ENCODE results near the gene DOCK8. TPM values are rescaled to one million over a fixed set of nuclear protein-coding genes. Genes with fewer than 3 reads are reported as not detected.

Gene DOCK8
- total RNA-seq, 2 experiments from 2014 or later: 59.0 to 145 TPM

DNA sequence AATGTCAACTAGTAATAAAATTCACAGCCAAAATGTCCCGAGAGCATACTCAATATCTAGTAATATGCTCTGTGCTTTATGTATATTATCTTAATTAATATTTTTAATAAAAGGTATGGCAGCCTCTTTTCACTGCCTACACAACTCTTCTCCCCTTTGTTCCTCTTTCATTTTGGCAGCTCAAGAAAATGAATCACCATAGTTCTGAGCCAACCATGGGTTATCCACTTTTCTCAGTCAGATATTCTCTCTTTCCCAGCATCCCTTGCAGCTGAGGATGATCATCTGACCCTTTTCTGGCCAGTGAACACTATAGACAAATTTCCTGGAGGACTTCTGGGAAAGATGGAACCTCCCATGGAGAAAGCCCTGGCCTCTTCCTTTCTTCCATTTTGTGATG is 8.2 kb upstream of the DOCK8 start:
- Histone ChIP-seq H3K27ac (ENCODE audit: low read depth, low read length, poor library complexity, severe bottlenecking) (no peak overlapping the region), H3K4me2 (ENCODE audit: low read length) (no peak overlapping the region), H4K20me1 (ENCODE audit: insufficient read depth, low read length) (no peaks in the 10 kb centered on the region), H3K36me3 (ENCODE audit: insufficient read depth, low read length) (no peaks in the 10 kb centered on the region), H3K79me2 (ENCODE audit: insufficient read depth, low read depth, low read length) (no peaks in the 10 kb centered on the region), H2AFZ (ENCODE audit: low read length) (no peak overlapping the region), H3K9me2 (ENCODE audit: insufficient read depth, low read length) (no peaks in the 10 kb centered on the region), H3K4me3 (ENCODE audit: low read depth, low read length, poor library complexity, severe bottlenecking) (no peak overlapping the region), H3K4me1 (ENCODE audit: insufficient read depth, low read length, poor library complexity, severe bottlenecking) (no peaks in the 10 kb centered on the region), H3K9me3 (ENCODE audit: low read length) (no peaks in the 10 kb centered on the region)
- CTCF ChIA-PET (ENCODE audit: unreplicated experiment): no interaction called here
- TF ChIP-seq, protein P1, sequence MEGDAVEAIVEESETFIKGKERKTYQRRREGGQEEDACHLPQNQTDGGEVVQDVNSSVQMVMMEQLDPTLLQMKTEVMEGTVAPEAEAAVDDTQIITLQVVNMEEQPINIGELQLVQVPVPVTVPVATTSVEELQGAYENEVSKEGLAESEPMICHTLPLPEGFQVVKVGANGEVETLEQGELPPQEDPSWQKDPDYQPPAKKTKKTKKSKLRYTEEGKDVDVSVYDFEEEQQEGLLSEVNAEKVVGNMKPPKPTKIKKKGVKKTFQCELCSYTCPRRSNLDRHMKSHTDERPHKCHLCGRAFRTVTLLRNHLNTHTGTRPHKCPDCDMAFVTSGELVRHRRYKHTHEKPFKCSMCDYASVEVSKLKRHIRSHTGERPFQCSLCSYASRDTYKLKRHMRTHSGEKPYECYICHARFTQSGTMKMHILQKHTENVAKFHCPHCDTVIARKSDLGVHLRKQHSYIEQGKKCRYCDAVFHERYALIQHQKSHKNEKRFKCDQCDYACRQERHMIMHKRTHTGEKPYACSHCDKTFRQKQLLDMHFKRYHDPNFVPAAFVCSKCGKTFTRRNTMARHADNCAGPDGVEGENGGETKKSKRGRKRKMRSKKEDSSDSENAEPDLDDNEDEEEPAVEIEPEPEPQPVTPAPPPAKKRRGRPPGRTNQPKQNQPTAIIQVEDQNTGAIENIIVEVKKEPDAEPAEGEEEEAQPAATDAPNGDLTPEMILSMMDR (conservative IDR thresholded peaks at IDR 0.05; ENCODE audit: low read length): no peak
- no peak for TF ChIP-seq EZH2phosphoT487 (IDR thresholded peaks at IDR 0.05; ENCODE audit: borderline replicate concordance, low read depth, low read length)
- POLR2A ChIA-PET: no interaction called here
- intact Hi-C loops (cut with micrococcal nuclease; ENCODE audit: unreplicated experiment): no loop called here
- BruUV-seq (replicated peaks): no TSS peak
- DNase-seq (ENCODE audit: low spot score): no peak

DNA sequence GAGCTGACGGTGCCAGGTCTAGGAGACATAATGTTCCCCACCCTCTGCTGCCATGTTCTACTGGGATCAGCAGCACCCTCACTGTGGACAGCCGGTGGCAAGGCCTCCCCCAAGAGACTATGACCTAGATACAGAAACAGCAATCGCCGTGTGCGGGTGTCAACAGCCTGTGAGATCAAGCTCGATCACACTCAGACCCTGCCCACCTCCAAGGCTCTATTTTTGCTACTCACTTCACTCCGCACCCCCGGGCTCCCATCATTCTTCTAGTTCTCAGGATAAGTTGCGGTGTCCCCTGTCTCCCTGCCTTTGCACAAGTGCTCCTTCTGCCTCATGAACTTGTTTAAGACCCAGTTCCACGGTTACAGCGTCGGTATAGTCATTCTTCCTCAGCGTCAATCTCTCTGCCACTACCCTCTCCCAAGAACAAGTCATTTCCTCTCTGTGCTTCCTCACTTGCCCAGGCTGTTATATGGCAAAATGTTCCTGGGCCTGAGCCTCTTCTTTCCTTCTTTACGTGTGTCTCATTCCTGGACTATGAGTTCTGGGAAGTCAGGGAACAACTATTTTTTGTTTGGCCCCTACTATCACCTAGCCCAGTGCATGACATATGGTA is 5.4 kb upstream of the DOCK8 start:
- intact Hi-C loops (cut with micrococcal nuclease; ENCODE audit: unreplicated experiment): no loop called here
- Histone ChIP-seq H3K36me3 (ENCODE audit: insufficient read depth, low read length) (no peaks in the 10 kb centered on the region), H3K4me1 (ENCODE audit: insufficient read depth, low read length, poor library complexity, severe bottlenecking) (peaks cover 3% of the 10 kb centered on the region), H3K9me2 (ENCODE audit: insufficient read depth, low read length) (no peaks in the 10 kb centered on the region), H3K4me2 (ENCODE audit: low read length) (no peak overlapping the region), H4K20me1 (ENCODE audit: insufficient read depth, low read length) (no peaks in the 10 kb centered on the region), H3K9me3 (ENCODE audit: low read length) (no peaks in the 10 kb centered on the region), H3K27ac (ENCODE audit: low read depth, low read length, poor library complexity, severe bottlenecking) (no peak overlapping the region), H3K79me2 (ENCODE audit: insufficient read depth, low read depth, low read length) (no peaks in the 10 kb centered on the region), H3K4me3 (ENCODE audit: low read depth, low read length, poor library complexity, severe bottlenecking) (no peak overlapping the region), H2AFZ (ENCODE audit: low read length) (no peak overlapping the region)
- TF ChIP-seq EZH2phosphoT487 (IDR thresholded peaks at IDR 0.05; ENCODE audit: borderline replicate concordance, low read depth, low read length): no peak
- TF ChIP-seq, protein P1 (conservative IDR thresholded peaks at IDR 0.05; ENCODE audit: low read length): no peak
- DNase-seq (ENCODE audit: low spot score): no peak
- CTCF ChIA-PET (ENCODE audit: unreplicated experiment): no interaction called here
- POLR2A ChIA-PET: no interaction called here
- BruUV-seq (replicated peaks): no TSS peak

DNA sequence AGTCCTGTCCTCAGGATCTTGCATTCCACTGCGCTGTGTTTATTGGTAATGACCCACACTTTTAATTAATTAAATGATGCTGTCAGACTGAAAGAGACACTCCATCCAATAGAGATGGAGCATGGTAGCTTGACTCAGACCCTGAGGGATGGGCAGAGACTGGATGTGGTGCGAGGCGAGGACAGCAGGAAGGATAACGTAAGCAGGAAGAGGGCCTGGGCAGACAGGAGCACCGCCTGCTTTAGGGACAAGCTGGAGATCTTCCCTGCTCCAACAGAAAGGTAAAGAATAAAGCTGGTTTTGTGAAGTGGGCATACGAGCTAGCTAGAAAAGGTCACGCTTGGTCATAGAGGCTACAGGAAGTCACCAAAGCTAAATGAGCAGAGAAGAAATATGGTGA is 3.6 kb upstream of the DOCK8 start:
- Histone ChIP-seq H3K9me2 (ENCODE audit: insufficient read depth, low read length) (no peaks in the 10 kb centered on the region), H3K36me3 (ENCODE audit: insufficient read depth, low read length) (no peaks in the 10 kb centered on the region), H3K4me2 (ENCODE audit: low read length) (no peak overlapping the region), H3K27ac (ENCODE audit: low read depth, low read length, poor library complexity, severe bottlenecking) (no peak overlapping the region), H3K9me3 (ENCODE audit: low read length) (no peaks in the 10 kb centered on the region), H3K4me3 (ENCODE audit: low read depth, low read length, poor library complexity, severe bottlenecking) (no peak overlapping the region), H3K4me1 (ENCODE audit: insufficient read depth, low read length, poor library complexity, severe bottlenecking) (peaks cover 12% of the 10 kb centered on the region), H2AFZ (ENCODE audit: low read length) (no peak overlapping the region), H3K79me2 (ENCODE audit: insufficient read depth, low read depth, low read length) (no peaks in the 10 kb centered on the region), H4K20me1 (ENCODE audit: insufficient read depth, low read length) (no peaks in the 10 kb centered on the region)
- BruUV-seq (replicated peaks): no TSS peak
- POLR2A ChIA-PET: no interaction called here
- intact Hi-C loops (cut with micrococcal nuclease; ENCODE audit: unreplicated experiment): no loop called here
- CTCF ChIA-PET (ENCODE audit: unreplicated experiment): no interaction called here
- no peak for DNase-seq (ENCODE audit: low spot score)
- TF ChIP-seq, protein P1 (conservative IDR thresholded peaks at IDR 0.05; ENCODE audit: low read length): no peak
- no peak for TF ChIP-seq EZH2phosphoT487 (IDR thresholded peaks at IDR 0.05; ENCODE audit: borderline replicate concordance, low read depth, low read length)
